GM12878 (cell line): ENCODE results near the gene C1QTNF8.

Source experiments
- ATF3 ChIP-seq: IDR thresholded peaks from 2 replicates; pipeline ENCODE4 v1.6.1; 2011; ENCODE audit warnings: low read depth, mild to moderate bottlenecking, low read length, moderate library complexity, borderline replicate concordance; ENCODE audit errors: extremely low read depth
- CBX5 ChIP-seq: sonication (generic); IDR thresholded peaks from 2 replicates; pipeline ENCODE4 v1.6.1; 2016; ENCODE audit warnings: low read depth, moderate library complexity, mild to moderate bottlenecking, inconsistent platforms
- CHD2 ChIP-seq: IDR thresholded peaks from 2 replicates; pipeline ENCODE4 v1.6.1; 2011; ENCODE audit warnings: low read depth, low read length, improper control_type of control experiment, borderline replicate concordance
- CTCF ChIP-seq, 3 experiments: IDR thresholded peaks in 2 of 3; conservative IDR thresholded peaks in 1 of 3; 2 replicates each; pipeline ENCODE4 v1.5.1; 2011; ENCODE audit warnings: low read depth in 3 of 3, low read length in 3 of 3, mild to moderate bottlenecking in 3 of 3, control low read depth in 2 of 3, moderate library complexity in 2 of 3, inconsistent platforms in 1 of 3, mixed read lengths in 1 of 3; ENCODE audit not compliant: control insufficient read depth in 2 of 3, insufficient read depth in 1 of 3; ENCODE audit errors: extremely low read depth in 1 of 3
- EED ChIP-seq: sonication (generic); IDR thresholded peaks from 2 replicates; pipeline ENCODE4 v1.6.1; 2016; ENCODE audit warnings: antibody characterized with exemption, low read depth
- HDAC6 ChIP-seq: fragments of 200-600 bp; sonication (generic); IDR thresholded peaks from one replicate; pipeline ENCODE4 v1.8.0; 2017; ENCODE audit warnings: antibody characterized with exemption; ENCODE audit not compliant: unreplicated experiment
- MTA3 ChIP-seq: IDR thresholded peaks from 2 replicates; pipeline ENCODE4 v1.6.1; 2012; ENCODE audit warnings: low read length, inconsistent platforms, borderline replicate concordance
- MYC ChIP-seq: IDR thresholded peaks from 2 replicates; pipeline ENCODE4 v1.6.1; 2011; ENCODE audit warnings: mild to moderate bottlenecking, low read length, moderate library complexity, inconsistent platforms; ENCODE audit not compliant: insufficient read depth, insufficient replicate concordance, insufficient read length, severe bottlenecking
- POLR2A ChIP-seq: IDR thresholded peaks from 2 replicates; pipeline ENCODE4 v1.6.1; 2011; ENCODE audit warnings: low read depth, mild to moderate bottlenecking, low read length
- RCOR1 ChIP-seq: conservative IDR thresholded peaks from 2 replicates; pipeline ENCODE4 v1.6.1; 2012; ENCODE audit warnings: low read depth, low read length, improper control_type of control experiment
- SP1 ChIP-seq: IDR thresholded peaks from one replicate; pipeline ENCODE4 v1.6.1; 2011; ENCODE audit warnings: low read depth, low read length
- STAT1 ChIP-seq: fragments of 450-650 bp; conservative IDR thresholded peaks from 2 replicates; pipeline ENCODE4 v1.6.1; 2014; ENCODE audit warnings: antibody characterized with exemption, mild to moderate bottlenecking

- no peak for TF ChIP-seq CTCF (IDR thresholded peaks at IDR 0.05 in 2 of 3, conservative IDR thresholded peaks at IDR 0.05 in 1 of 3; ENCODE audit: control insufficient read depth in 2 of 3, extremely low read depth in 1 of 3, insufficient read depth in 1 of 3, low read depth in 3 of 3, low read length in 3 of 3)
- no peak for TF ChIP-seq CBX5
- TF ChIP-seq ATF3, result no peak
- TF ChIP-seq EED, result no peak
- no peak for TF ChIP-seq RCOR1
- no peak for TF ChIP-seq MYC
- no peak for TF ChIP-seq POLR2A
- TF ChIP-seq MTA3, result no peak
- TF ChIP-seq HDAC6, result no peak
- TF ChIP-seq STAT1, result no peak
- TF ChIP-seq SP1, result no peak
- TF ChIP-seq CHD2, result no peak
These were observed 48.9 kb downstream of the C1QTNF8 start for GRCh38 chr16:1047123-1047522.
